ENCODE data around the gene NINL.
"Not testable (repeated sequence)": the region's sequence is repeated elsewhere in the genome, so short reads cannot be mapped to it uniquely, and the experiment has no call there.

Gene NINL

DNA sequence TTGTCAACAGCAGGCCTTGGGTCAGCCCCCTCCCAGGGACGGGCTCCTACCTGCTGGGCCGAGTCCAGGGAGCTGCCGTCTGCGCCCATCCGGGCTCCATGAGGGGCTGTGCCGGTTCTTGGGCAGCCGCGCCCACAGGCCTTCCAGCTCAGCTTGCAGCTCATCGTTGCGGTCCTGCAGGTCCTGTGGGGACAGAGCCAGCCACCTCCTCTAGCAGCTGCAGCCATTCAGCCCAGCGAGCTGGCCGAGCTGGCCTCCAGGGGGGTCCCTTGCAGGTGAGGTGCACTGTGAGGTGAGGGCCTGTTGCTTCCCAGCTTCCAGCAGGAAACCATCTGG, 103.4 kb downstream of the NINL start:
- Mint-ChIP-seq H3K27me3 (peaks cover 0 to 11% of the 10 kb centered on the region in 2 donors), H3K27ac (no peak overlapping the region), H3K4me1 (ENCODE audit: low read depth in 2 of 2) (peaks cover 14 to 17% of the 10 kb centered on the region in 2 donors), H3K36me3 (ENCODE audit: insufficient read depth) (peaks cover 3% of the 10 kb centered on the region), H3K4me3 (no peak overlapping the region), H3K9me3 (no peaks in the 10 kb centered on the region)
- ATAC-seq (replicated peaks) (no peak), DNase-seq (no peak)

DNA sequence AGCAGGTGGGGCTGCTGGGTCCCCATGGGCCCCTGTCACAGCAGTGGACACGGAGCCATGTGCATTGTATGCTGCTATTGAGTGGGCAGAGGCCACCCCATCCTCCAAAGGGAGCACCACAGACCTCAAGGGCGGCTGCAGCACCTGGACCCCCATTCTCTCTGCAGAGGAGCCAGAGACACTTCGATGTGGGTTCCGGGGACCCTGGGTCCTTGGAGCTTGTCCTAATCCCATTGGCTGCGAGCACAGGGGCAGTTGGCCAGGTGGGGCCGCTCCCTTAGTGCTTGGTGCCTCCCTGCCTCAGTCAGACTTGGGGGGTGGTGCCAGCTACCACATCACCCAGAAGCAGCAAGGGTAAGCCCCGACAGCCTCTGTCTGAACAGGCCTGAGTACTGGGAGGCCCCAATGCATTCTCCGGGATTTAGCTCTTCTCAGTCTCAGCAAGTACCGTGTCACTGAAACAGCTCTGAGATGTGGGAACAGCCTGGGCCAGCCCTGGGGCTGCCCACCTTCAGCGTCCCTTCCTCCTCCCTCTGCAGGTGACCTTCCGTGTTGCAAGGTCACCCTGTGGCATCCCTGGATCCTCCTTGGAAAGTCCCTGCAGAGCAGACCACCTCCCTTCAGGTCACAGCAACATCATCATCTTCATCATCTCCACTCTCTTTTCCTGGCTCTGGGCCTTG, 104.0 kb downstream of the NINL start:
- H3K4me3 Mint-ChIP-seq = no peak overlapping the region
- H3K27ac Mint-ChIP-seq = no peak overlapping the region
- peaks cover 3% of the 10 kb centered on the region for H3K36me3 Mint-ChIP-seq (ENCODE audit: insufficient read depth)
- no peaks in the 10 kb centered on the region for H3K9me3 Mint-ChIP-seq
- DNase-seq (no peak), ATAC-seq (replicated peaks) (no peak)
- peaks cover 12 to 15% of the 10 kb centered on the region in 2 donors for H3K4me1 Mint-ChIP-seq (ENCODE audit: low read depth in 2 of 2)
- H3K27me3 Mint-ChIP-seq = peaks cover 0 to 11% of the 10 kb centered on the region in 2 donors

DNA sequence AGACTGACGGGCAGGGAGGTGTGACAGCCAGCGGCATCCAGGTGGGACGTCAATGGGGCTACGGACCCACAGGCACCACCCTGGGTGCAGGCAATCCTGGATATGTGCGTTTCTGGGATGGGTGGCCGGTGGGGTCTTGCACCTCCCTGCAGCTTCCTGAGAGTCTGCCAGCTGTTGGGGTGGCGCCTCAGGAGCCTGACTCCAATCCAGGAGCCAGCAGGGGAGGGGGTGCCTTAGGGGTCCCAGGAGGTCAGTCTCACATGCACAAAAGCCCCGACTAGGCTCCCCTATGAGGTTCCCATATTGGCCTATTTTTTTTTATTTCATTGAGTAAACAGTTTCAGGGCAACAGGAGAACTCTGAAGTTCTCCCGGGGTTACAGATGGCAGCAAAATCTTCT, 104.5 kb downstream of the NINL start:
- Mint-ChIP-seq H3K4me3 (no peak overlapping the region), H3K9me3 (no peaks in the 10 kb centered on the region), H3K36me3 (ENCODE audit: insufficient read depth) (peaks cover 3% of the 10 kb centered on the region), H3K4me1 (ENCODE audit: low read depth in 2 of 2) (peaks cover 9 to 12% of the 10 kb centered on the region in 2 donors), H3K27ac (no peak overlapping the region), H3K27me3 (peaks cover 0 to 11% of the 10 kb centered on the region in 2 donors)
- no peak for ATAC-seq (replicated peaks)
- no peak for DNase-seq

DNA sequence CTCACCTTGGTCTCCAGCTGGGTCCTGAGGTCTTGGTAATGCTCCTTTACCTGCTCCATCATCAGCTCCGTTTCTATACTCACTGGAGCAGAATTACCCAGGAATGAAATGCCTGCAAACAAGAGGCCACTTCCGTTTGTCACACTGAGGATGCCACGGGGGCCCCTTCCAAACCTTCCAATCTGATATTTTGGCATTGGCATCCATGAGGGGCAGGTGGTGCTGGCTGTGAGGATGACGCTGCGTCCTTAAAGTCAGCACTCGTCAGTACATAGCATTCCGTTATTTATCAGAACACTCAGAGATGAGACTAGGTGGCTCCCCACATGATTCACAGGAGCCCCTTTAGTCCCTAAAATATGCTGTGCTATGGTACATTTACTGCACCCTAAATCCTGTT, 105.2 kb downstream of the NINL start:
- Mint-ChIP-seq H3K27me3 (peaks cover 0 to 11% of the 10 kb centered on the region in 2 donors), H3K4me1 (ENCODE audit: low read depth in 2 of 2) (peaks cover 7 to 11% of the 10 kb centered on the region in 2 donors), H3K4me3 (no peak overlapping the region), H3K36me3 (ENCODE audit: insufficient read depth) (peaks cover 3% of the 10 kb centered on the region), H3K9me3 (no peaks in the 10 kb centered on the region), H3K27ac (no peak overlapping the region)
- DNase-seq (no peak), ATAC-seq (replicated peaks) (no peak)

DNA sequence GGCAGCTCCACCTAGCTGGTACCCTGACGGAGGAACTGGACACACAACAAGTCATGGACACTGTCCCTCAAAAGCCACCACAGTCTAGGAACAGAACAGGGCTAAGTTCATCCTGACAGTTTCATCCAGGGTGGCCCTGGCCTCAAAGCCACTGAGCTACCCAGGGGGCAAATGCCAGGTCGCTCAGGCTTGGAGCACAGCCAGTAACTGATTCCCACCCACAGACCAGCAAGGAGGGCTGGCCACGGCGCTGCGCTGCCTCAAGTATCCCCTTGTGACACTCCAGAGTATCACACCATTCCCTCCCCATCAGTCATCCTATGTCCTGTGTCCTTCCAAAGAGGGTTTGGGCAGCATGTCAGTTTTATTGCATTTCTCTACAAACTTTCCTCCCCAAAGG, 105.7 kb downstream of the NINL start:
- ATAC-seq (replicated peaks) (no peak), DNase-seq (no peak)
- peaks cover 2 to 7% of the 10 kb centered on the region in 2 donors for H3K4me1 Mint-ChIP-seq (ENCODE audit: low read depth in 2 of 2)
- H3K4me3 Mint-ChIP-seq = no peak overlapping the region
- H3K36me3 Mint-ChIP-seq (ENCODE audit: insufficient read depth) = peaks cover 5% of the 10 kb centered on the region
- H3K9me3 Mint-ChIP-seq = no peaks in the 10 kb centered on the region
- H3K27ac Mint-ChIP-seq = no peak overlapping the region
- H3K27me3 Mint-ChIP-seq = peaks cover 0 to 11% of the 10 kb centered on the region in 2 donors

DNA sequence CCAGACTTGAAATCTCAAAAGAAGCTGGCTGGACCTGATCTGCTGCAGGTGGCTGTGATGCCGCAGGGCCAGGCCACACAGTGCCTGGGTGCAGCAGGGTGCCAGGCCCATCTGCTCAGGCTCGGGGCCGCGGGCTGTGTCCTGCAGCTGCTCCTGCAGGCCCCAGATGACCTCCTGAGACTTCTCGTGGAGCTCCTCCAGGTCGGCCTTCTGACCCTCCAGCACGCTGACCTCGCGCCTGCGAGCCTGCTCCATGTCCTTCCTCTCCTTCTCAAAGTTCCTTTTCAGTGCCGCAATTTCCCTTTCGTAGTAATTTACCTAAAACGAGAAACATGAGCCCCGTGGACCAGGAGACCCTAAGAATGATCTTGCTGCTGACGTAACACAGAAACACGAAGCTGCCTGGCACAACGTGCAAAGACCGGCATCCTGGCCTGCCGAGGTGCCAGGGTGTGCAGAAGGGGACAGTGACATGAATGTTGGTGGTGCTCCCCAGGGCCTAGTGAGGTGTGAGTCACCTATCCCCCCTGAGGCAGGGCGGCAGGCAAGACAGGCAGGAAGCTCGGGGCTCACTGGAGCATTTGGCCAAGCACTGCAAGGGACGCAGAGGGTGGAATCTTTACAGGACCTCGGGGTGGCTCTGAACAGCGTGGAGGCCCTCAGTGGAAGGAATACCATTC, 106.3 kb downstream of the NINL start:
- peaks cover 0 to 2% of the 10 kb centered on the region in 2 donors for H3K4me1 Mint-ChIP-seq (ENCODE audit: low read depth in 2 of 2)
- H3K36me3 Mint-ChIP-seq (ENCODE audit: insufficient read depth) = peaks cover 5% of the 10 kb centered on the region
- H3K9me3 Mint-ChIP-seq = no peaks in the 10 kb centered on the region
- no peak overlapping the region for H3K4me3 Mint-ChIP-seq
- DNase-seq = no peak
- H3K27ac Mint-ChIP-seq = no peak overlapping the region
- peaks cover 0 to 9% of the 10 kb centered on the region in 2 donors for H3K27me3 Mint-ChIP-seq
- ATAC-seq (replicated peaks) = no peak

DNA sequence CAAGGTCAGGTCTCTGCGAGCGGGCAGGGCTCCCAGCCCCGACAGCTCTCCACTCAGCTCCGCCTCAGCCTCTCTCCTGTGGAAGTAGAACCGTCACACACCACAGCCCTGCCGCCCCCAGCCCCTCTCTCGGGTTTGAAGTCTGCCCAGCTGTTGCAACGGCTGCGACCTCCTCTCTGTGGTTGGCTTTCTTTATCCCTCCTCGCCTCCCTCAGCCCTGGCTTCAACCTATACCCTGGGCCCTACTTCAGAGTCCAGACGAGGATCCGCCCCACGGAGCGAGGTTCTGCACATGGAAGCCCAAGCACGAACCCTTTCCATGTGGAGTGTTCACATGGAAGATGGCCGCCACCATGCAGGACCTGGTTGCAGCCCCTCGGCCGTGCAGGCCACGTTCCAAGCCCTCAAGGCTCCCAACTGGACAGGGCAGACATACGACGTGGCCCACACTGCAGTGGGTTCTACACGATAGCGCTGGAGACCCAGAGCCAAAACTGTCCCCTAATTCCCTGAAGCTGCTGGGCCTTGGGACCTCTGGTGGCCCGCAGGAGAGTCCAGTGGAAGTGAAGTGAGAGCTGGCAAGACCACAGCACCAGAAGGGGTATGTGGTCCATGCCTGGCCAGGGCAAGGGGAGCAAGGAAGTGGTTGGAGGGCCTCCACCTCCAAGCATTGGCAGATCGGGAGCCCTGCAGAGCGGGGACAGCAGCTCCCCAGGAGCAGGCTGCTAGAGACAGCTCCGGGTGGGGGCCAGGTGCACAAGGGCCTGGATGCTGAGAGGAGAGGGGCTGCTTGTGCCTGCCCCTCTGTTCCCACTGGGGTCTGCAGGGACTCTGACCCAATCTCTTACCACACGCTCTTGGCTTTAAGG, 108.1 kb downstream of the NINL start:
- no peak overlapping the region for H3K4me3 Mint-ChIP-seq
- no peaks in the 10 kb centered on the region for H3K9me3 Mint-ChIP-seq
- peaks cover 2% of the 10 kb centered on the region for H3K36me3 Mint-ChIP-seq (ENCODE audit: insufficient read depth)
- no peaks in the 10 kb centered on the region for H3K4me1 Mint-ChIP-seq (ENCODE audit: low read depth in 2 of 2)
- DNase-seq (no peak), ATAC-seq (replicated peaks) (no peak)
- no peak overlapping the region for H3K27ac Mint-ChIP-seq
- H3K27me3 Mint-ChIP-seq = no peaks in the 10 kb centered on the region

DNA sequence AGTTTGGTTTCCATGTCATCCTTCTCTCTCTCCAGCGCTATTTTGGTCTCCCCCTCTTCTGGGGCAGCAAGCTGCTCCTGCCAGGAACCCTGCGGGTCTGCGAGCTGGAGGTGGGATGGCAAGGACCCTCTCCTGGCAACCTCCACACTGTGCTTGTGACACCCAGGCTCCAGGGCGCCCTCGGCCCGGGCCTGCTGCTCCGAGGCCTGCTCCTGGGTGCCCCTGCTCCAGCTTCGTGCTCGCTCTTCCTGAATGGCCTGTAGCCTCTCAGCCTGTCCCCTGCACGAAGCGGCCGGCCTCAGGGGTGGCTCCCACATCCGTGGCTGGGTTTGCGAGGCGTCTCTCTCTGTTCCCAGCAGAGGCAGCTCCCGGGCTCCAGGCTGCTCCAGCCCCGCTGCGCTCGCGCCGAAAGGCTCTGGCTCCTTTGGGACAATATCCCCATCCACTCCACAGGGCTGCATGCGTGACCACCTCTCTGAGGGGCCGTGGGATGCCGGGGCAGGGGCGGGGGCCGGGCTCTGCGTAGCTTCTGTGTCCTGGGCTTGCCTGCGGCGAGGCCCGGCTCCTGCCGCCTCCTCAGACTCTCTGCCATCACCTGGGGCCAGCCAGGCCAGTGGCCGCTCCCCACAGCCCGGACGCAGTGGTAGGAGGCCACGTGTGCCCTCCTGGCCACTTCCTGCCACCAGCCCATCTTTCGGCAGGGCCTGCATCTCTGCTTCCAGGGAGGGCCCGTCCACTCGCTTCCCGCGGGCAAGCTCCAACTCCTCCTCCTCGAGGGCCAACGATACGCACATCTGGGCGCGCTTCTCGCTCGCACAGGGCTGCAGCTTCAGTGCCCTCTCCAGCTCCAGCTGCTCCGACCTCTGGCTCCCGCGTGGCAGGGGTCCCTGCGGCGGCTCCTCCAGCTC, 109.0 kb downstream of the NINL start:
- no peaks in the 10 kb centered on the region for H3K9me3 Mint-ChIP-seq
- DNase-seq = no peak
- no peak overlapping the region for H3K4me3 Mint-ChIP-seq
- H3K27ac Mint-ChIP-seq = no peak overlapping the region
- peaks cover 2% of the 10 kb centered on the region for H3K36me3 Mint-ChIP-seq (ENCODE audit: insufficient read depth)
- no peak for ATAC-seq (replicated peaks)
- H3K27me3 Mint-ChIP-seq = no peaks in the 10 kb centered on the region
- H3K4me1 Mint-ChIP-seq (ENCODE audit: low read depth in 2 of 2) = no peaks in the 10 kb centered on the region

DNA sequence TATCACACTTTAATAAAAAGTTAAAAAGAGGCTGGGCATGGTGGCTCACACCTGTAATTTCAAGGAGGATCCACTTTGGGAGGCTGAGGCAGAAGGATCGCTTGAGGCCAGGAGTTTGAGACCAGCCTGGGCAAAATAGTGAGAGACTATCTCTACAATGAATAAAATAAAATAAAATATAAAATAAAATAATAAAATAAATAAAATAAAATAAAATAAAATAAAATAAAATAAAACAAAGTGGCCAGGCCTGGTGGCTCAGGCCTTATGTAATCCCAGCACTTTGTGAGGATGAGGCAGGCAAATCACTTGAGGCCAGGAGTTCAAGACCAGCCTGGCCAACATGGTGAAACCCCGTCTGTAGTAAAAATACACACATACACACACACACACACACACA, 112.0 kb downstream of the NINL start:
- not testable (repeated sequence) for ATAC-seq (replicated peaks); H3K4me1 Mint-ChIP-seq (ENCODE audit: low read depth in 2 of 2); H3K4me3 Mint-ChIP-seq; DNase-seq; H3K27ac Mint-ChIP-seq; H3K27me3 Mint-ChIP-seq; H3K9me3 Mint-ChIP-seq; H3K36me3 Mint-ChIP-seq (ENCODE audit: insufficient read depth)

DNA sequence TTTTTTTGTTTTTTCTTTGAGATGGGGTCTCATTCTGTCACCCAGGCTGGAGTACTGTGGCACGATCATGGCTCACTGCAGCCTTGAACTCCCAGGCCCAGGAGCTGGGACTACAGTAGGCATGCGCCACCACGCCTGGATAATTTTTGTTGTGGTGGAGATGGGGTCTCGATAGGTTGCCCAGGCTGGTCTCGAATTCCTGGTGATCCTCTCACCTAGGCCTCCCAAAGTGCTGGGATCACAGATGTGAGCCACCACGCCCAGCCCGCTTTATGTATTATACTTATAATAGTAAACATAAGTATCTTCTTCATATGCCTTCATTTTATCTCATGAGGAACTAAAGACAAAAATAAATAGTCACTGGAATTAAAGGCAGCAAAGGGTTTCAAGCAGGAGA, 114.3 kb downstream of the NINL start:
- peaks cover 9 to 10% of the 10 kb centered on the region in 2 donors for H3K27me3 Mint-ChIP-seq
- H3K9me3 Mint-ChIP-seq = no peaks in the 10 kb centered on the region
- H3K4me3 Mint-ChIP-seq = no peak overlapping the region
- no peak for ATAC-seq (replicated peaks)
- peaks cover 2% of the 10 kb centered on the region for H3K36me3 Mint-ChIP-seq (ENCODE audit: insufficient read depth)
- H3K27ac Mint-ChIP-seq = no peak overlapping the region
- DNase-seq = no peak
- no peaks in the 10 kb centered on the region for H3K4me1 Mint-ChIP-seq (ENCODE audit: low read depth in 2 of 2)

DNA sequence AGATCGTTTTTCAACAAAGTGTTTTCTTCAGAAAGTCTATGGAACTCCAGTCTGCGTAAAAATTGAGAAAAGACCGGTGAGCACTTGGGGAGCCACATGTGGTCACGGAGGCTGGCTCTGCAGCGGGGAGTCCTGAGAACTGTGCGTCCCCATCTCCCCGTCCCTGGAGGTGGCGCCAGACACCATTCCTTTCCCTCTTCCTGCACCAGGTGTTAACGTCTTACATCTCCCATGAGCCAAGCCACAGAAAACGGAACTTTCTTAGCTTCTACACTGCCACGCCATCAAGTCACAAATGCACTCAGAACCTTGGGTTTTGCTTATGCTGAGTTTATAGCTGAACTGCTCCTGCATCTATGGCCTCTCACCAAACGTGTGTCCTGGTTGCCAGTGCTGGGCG, 115.3 kb downstream of the NINL start:
- DNase-seq = no peak
- no peak for ATAC-seq (replicated peaks)

DNA sequence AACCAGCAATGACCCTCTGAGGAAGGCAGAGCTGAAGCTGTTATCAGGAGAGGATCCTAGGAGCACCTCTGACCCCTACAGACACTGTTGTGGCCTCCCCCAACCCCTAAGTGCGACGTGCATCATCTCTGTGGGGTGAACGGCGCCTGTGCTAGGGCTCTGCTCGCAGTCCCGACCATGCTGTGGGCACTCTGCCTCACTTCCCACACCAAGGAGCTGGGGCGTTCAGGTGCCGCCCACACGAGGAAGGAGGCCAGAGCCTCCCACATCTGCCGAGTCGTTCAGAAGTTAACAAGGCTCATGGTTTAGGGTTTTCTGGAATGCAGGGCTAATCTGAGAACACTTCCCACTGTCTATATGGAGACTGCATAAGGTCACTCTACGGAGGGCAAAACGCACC, 115.8 kb downstream of the NINL start:
- ATAC-seq (replicated peaks) (no peak), DNase-seq (no peak)
- Mint-ChIP-seq H3K4me3 (no peak overlapping the region), H3K4me1 (ENCODE audit: low read depth in 2 of 2) (no peaks in the 10 kb centered on the region), H3K27ac (no peak overlapping the region), H3K36me3 (ENCODE audit: insufficient read depth) (no peaks in the 10 kb centered on the region), H3K27me3 (peaks cover 9 to 14% of the 10 kb centered on the region in 2 donors), H3K9me3 (no peaks in the 10 kb centered on the region)

More for the DNA sequence above, 115.3 kb downstream of the NINL start:
- no peak overlapping the region for H3K27ac Mint-ChIP-seq
- H3K36me3 Mint-ChIP-seq (ENCODE audit: insufficient read depth) = peaks cover 2% of the 10 kb centered on the region
- no peaks in the 10 kb centered on the region for H3K9me3 Mint-ChIP-seq
- peaks cover 9 to 10% of the 10 kb centered on the region in 2 donors for H3K27me3 Mint-ChIP-seq
- no peak overlapping the region for H3K4me3 Mint-ChIP-seq
- H3K4me1 Mint-ChIP-seq (ENCODE audit: low read depth in 2 of 2) = no peaks in the 10 kb centered on the region
